Neural cell (in vitro differentiated cells): ENCODE data around the gene HDGFL2. TPM values are rescaled to one million over a fixed set of nuclear protein-coding genes. Genes with fewer than 3 reads are reported as not detected.

Experiments
- H2AFZ ChIP-seq: fragments of 200-600, 300-800 bp; sonication (generic), shearing (Covaris generic); 2 replicates; pipeline ENCODE4 v1.6.0; 2014; ENCODE audit warnings: low read depth, mild to moderate bottlenecking, antibody characterized with exemption, low read length, moderate library complexity
- H3F3A ChIP-seq: fragments of 200-600 bp; shearing (Covaris generic); 2 replicates; pipeline ENCODE4 v1.6.1; 2016; ENCODE audit warnings: mild to moderate bottlenecking, moderate library complexity, mixed read lengths, antibody characterized with exemption, low read length; ENCODE audit not compliant: insufficient read depth, poor library complexity, severe bottlenecking
- H3K27ac ChIP-seq: fragments of 200-600, 300-800 bp; sonication (generic), shearing (Covaris generic); 2 replicates; pipeline ENCODE4 v1.5.1; 2014; ENCODE audit warnings: mild to moderate bottlenecking, low read length, moderate library complexity
- H3K27me3 ChIP-seq: fragments of 300-800, 200-600 bp; sonication (generic), shearing (Covaris generic); 2 replicates; pipeline ENCODE4 v1.6.0; 2014; ENCODE audit warnings: mild to moderate bottlenecking, low read depth, low read length, moderate library complexity; ENCODE audit not compliant: insufficient read depth
- H3K36me3 ChIP-seq: fragments of 300-800, 200-600 bp; sonication (generic), shearing (Covaris generic); 2 replicates; pipeline ENCODE4 v1.5.1; 2014; ENCODE audit warnings: mild to moderate bottlenecking, antibody characterized with exemption, low read length, moderate library complexity; ENCODE audit not compliant: insufficient read depth
- H3K4me2 ChIP-seq: fragments of 300-800, 200-600 bp; sonication (generic), shearing (Covaris generic); 2 replicates; pipeline ENCODE4 v1.6.0; 2014; ENCODE audit warnings: mild to moderate bottlenecking, low read length
- H3K4me3 ChIP-seq: fragments of 300-800, 200-600 bp; sonication (generic), shearing (Covaris generic); 2 replicates; pipeline ENCODE4 v1.5.1; 2014; ENCODE audit warnings: mild to moderate bottlenecking, low read length, moderate library complexity
- H3K79me2 ChIP-seq: fragments of 200-600 bp; shearing (Covaris generic); replicated peaks from 2 replicates; pipeline ENCODE4 v1.6.0; 2014; ENCODE audit warnings: mild to moderate bottlenecking, low read length, moderate library complexity; ENCODE audit not compliant: insufficient read depth
- H3K9ac ChIP-seq: fragments of 300-800, 200-600 bp; sonication (generic), shearing (Covaris generic); 2 replicates; pipeline ENCODE4 v1.6.1; 2016; ENCODE audit warnings: mild to moderate bottlenecking, low read length, mixed read lengths
- H3K9me2 ChIP-seq: fragments of 200-600 bp; shearing (Covaris generic); 2 replicates; pipeline ENCODE4 v1.6.1; 2016; ENCODE audit warnings: mild to moderate bottlenecking, low read length, mixed read lengths; ENCODE audit not compliant: insufficient read depth
- H3K9me3 ChIP-seq: fragments of 200-600, 300-800 bp; sonication (generic), shearing (Covaris generic); 2 replicates; pipeline ENCODE4 v1.6.1; 2016; ENCODE audit warnings: mild to moderate bottlenecking, mixed run types, low read length, moderate library complexity, mixed read lengths
- H4K20me1 ChIP-seq: fragments of 200-600 bp; shearing (Covaris generic); 2 replicates; pipeline ENCODE4 v1.6.1; 2016; ENCODE audit warnings: mild to moderate bottlenecking, mixed run types; ENCODE audit not compliant: insufficient read depth
- EP300 ChIP-seq: fragments of 450-650 bp; conservative IDR thresholded peaks from 2 replicates; pipeline ENCODE4 v1.6.1; 2014; ENCODE audit warnings: antibody characterized with exemption, mild to moderate bottlenecking, moderate library complexity; ENCODE audit not compliant: poor library complexity, severe bottlenecking
- EZH2 ChIP-seq: fragments of 200-600, 300-800 bp; shearing (Covaris generic), sonication (generic); IDR thresholded peaks from 2 replicates; pipeline ENCODE4 v1.6.1; 2014; ENCODE audit warnings: antibody characterized with exemption, low read length, borderline replicate concordance, mild to moderate bottlenecking; ENCODE audit not compliant: insufficient read depth, poor library complexity, severe bottlenecking
- MXI1 ChIP-seq: fragments of 450-650 bp; conservative IDR thresholded peaks from 2 replicates; pipeline ENCODE4 v1.6.1; 2014; ENCODE audit warnings: antibody characterized with exemption, mild to moderate bottlenecking; ENCODE audit not compliant: poor library complexity, severe bottlenecking
- POLR2AphosphoS5 ChIP-seq: IDR thresholded peaks from 2 replicates; pipeline ENCODE4 v1.6.1; 2012
- RAD21 ChIP-seq: fragments of 450-650 bp; conservative IDR thresholded peaks from 2 replicates; pipeline ENCODE4 v1.6.1; 2014; ENCODE audit warnings: antibody characterized with exemption, mild to moderate bottlenecking, moderate library complexity
- REST ChIP-seq: IDR thresholded peaks from 2 replicates; pipeline ENCODE4 v1.6.1; 2012; ENCODE audit warnings: borderline replicate concordance
- SMC3 ChIP-seq: fragments of 450-650 bp; conservative IDR thresholded peaks from 2 replicates; pipeline ENCODE4 v1.6.1; 2014; ENCODE audit warnings: antibody characterized with exemption, mild to moderate bottlenecking, moderate library complexity; ENCODE audit not compliant: poor library complexity
- TAF1 ChIP-seq: IDR thresholded peaks from 2 replicates; pipeline ENCODE4 v1.6.1; 2012; ENCODE audit warnings: low read depth
- polyA plus RNA-seq: library from polyadenylated mRNA; depleted of rRNA; stranded (reverse); fragments of >200 nt; gene quantifications from 2 replicates; pipeline ENCODE4 v1.2.3, GENCODE V29; 2014
- TF ChIP-seq, protein P1 (sequence below): fragments of 450-650 bp; IDR thresholded peaks from 2 replicates; pipeline ENCODE4 v1.5.1; 2014; ENCODE audit warnings: antibody characterized with exemption, mild to moderate bottlenecking, moderate library complexity; ENCODE audit not compliant: poor library complexity, severe bottlenecking

Gene HDGFL2
- polyA plus RNA-seq, 1 donor from 2014 or later: 79.7 TPM

GRCh38 chr19:4516199-4516938 is 44.3 kb downstream of the HDGFL2 start:
- H4K20me1 ChIP-seq: no peaks in the 10 kb centered on the region
- no peaks in the 10 kb centered on the region for H3K9me3 ChIP-seq
- H3K4me2 ChIP-seq: no peak overlapping the region
- H3K79me2 ChIP-seq: no peaks in the 10 kb centered on the region
- no peak overlapping the region for H3K4me3 ChIP-seq
- H3K27me3 ChIP-seq: no peaks in the 10 kb centered on the region
- no peak for TF ChIP-seq MXI1
- no peak for TF ChIP-seq EP300
- no peak for TF ChIP-seq TAF1
- TF ChIP-seq EZH2: no peak
- no peak for TF ChIP-seq RAD21
- no peak for TF ChIP-seq REST
- no peak for TF ChIP-seq POLR2AphosphoS5
- TF ChIP-seq, protein P1, sequence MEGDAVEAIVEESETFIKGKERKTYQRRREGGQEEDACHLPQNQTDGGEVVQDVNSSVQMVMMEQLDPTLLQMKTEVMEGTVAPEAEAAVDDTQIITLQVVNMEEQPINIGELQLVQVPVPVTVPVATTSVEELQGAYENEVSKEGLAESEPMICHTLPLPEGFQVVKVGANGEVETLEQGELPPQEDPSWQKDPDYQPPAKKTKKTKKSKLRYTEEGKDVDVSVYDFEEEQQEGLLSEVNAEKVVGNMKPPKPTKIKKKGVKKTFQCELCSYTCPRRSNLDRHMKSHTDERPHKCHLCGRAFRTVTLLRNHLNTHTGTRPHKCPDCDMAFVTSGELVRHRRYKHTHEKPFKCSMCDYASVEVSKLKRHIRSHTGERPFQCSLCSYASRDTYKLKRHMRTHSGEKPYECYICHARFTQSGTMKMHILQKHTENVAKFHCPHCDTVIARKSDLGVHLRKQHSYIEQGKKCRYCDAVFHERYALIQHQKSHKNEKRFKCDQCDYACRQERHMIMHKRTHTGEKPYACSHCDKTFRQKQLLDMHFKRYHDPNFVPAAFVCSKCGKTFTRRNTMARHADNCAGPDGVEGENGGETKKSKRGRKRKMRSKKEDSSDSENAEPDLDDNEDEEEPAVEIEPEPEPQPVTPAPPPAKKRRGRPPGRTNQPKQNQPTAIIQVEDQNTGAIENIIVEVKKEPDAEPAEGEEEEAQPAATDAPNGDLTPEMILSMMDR: no peak
- no peak for TF ChIP-seq SMC3
- no peaks in the 10 kb centered on the region for H3K9me2 ChIP-seq
- no peak overlapping the region for H3K27ac ChIP-seq
- H3K9ac ChIP-seq: no peak overlapping the region
- no peak overlapping the region for H2AFZ ChIP-seq
- H3F3A ChIP-seq: no peaks in the 10 kb centered on the region
- H3K36me3 ChIP-seq: no peaks in the 10 kb centered on the region

DNA sequence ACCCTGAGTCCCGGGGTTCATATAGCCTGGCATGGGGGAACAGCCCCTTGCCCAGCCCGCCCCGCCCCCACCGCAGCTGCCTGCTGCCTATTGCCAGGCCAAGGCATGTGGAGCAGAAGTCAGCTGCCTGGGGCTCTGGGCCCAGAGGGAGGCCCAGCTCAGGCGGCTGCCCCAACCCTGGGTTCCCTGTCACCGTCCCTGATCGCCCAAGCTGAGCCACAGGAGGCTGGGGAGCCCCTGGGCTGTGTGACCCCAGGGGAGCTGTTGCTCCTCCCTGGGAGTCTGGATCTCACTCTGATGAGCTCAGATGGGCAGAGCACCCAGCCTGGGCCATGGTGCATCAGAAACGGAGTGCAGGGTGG is 44.8 kb downstream of the HDGFL2 start:
- no peak overlapping the region for H3K4me3 ChIP-seq
- H3K27ac ChIP-seq: no peak overlapping the region
- H3K9ac ChIP-seq: no peak overlapping the region

More for the DNA sequence above, 44.8 kb downstream of the HDGFL2 start:
- H3K9me2 ChIP-seq: no peaks in the 10 kb centered on the region
- H3K36me3 ChIP-seq: no peaks in the 10 kb centered on the region
- H3K9me3 ChIP-seq: no peaks in the 10 kb centered on the region
- no peaks in the 10 kb centered on the region for H3K27me3 ChIP-seq
- no peaks in the 10 kb centered on the region for H4K20me1 ChIP-seq
- H3K4me2 ChIP-seq: no peak overlapping the region
- H3K79me2 ChIP-seq: no peaks in the 10 kb centered on the region
- no peak for TF ChIP-seq MXI1
- TF ChIP-seq TAF1: no peak
- TF ChIP-seq EZH2: no peak
- no peak for TF ChIP-seq RAD21
- TF ChIP-seq, protein P1: no peak
- no peak for TF ChIP-seq EP300
- TF ChIP-seq POLR2AphosphoS5: no peak
- H3F3A ChIP-seq: no peaks in the 10 kb centered on the region
- no peak overlapping the region for H2AFZ ChIP-seq
